HG02981 (cell line): ENCODE data around the gene PTGES2.
"Not testable (repeated sequence)": the region's sequence is repeated elsewhere in the genome, so short reads cannot be mapped to it uniquely, and the experiment has no call there.

Experiments
- ATAC-seq: cut with Tn5 transposase; IDR thresholded peaks from one replicate; pipeline ENCODE4 v1.9.1; 2021; ENCODE audit warnings: mild to moderate bottlenecking, moderate library complexity; ENCODE audit not compliant: unreplicated experiment

PTGES2 gene

DNA sequence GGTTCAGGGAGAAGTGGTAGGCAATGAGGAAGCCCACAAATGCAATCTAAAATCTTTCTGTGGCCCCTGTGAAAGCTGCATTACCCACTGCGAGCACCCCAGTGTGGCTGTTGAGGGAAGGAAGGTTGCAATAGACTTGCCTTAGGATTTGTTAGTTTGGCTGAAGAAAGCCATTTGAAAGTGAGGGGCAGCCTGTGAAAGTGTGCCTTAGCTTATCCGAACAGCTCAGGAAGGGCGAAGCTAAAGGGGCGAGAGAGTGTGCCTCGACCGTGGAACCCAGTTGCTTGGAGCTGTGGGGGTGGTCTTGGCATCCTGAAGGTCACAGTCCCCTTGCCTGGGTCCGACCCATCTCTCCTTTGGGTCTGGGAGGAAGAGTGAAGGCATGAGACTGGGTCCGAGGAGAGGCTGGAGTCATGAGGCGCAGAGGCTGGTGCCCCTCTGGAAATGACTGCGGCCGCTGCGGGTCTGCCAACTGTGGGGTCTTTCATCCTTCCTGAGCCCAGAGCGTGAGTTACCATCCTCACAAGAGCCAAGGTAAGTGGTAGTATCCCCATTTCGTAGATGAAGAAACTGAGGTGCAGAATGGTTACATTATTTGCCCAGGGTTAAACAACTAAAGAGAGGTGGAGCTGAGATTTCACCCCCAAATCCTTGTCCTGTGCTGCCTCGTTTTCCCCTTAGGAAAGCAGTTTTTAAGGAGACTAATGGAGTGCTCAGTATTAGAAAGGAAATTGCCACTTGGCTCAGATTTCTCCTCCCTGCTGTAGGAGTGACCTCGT is 35.1 kb downstream of the PTGES2 start:
- no peak for ATAC-seq

DNA sequence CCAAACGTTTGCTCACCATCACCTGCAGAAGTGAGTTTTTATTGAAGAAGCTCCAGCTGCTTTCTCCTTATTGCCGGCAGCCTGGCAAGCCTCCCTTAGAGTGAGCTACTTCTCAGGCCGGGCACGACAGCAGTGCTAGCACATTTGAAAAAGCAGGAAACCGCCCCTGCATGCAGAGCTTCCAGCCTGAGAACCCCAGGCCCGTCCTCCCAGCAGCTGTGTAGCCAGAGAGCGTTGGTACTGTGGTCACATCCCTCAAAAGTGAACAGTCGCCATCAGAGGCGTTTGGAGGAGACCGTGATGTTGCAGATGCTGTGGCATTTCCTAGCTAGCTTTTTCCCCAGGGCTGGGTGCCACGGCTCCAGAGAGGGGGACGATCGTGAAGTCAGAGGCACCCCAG is 36.0 kb downstream of the PTGES2 start:
- no peak for ATAC-seq

DNA sequence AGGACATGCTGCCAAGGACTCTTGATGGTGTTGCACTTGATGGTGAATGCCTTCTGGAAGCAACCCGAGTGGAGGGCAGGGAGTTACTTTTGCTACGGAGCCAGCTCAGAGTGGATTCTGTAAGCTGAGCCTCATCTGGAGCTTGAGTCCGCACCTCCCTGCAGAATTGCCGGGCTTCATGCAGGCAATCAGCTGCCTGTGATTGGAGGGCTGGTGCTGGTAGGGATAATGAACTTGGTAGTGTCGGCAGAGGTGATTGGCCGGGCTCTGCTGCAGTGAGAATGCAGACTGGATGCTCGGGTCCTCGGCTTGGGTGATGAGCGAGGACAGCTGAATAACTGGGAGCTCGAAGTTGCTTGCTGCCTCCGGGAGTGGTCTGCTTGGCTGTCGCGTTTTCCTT is 36.4 kb downstream of the PTGES2 start:
- no peak for ATAC-seq

- no peak for ATAC-seq
Observed at GRCh38 chr9:128089299-128089698, 38.2 kb downstream of the PTGES2 start.

GRCh38 chr9:128088253-128088945 is 39.1 kb downstream of the PTGES2 start:
- no peak for ATAC-seq

DNA sequence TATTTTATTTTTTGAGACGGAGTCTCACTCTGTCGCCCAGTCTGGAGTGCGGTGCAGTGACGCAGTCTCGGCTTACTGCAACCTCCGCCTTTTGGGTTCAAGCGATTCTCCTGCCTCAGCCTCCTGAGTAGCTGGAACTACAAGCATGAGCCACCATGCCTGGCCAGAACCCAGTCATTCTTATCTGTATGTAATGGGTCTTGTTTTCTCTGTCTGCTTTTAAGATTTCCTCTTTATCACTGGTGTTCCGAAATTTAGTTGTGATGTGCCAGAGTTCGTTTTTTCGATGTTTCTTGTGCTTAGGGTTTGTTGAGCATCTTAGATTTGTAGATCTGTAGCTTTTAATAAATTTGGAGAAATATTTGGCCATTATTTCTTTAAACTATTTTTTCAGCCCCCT is 40.3 kb downstream of the PTGES2 start:
- ATAC-seq, result no peak

DNA sequence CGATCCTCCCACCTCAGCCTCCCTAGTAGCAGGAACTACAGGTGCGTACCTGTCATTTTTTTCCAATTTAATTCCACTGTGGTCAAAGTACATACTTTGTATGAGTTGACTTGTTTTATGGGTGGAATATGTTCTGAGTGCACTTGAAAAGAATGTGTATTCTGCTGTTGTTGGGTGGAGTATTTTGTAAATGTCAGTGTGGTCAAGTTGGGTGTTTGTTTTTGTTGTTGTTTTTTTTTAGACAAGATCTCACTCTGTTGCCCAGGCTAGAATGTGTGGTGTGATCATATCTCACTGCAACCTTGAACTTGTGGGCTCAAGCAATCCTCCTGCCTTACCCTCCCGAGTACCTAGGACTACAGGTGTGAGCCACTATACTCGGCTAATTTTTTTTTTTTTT is 41.6 kb downstream of the PTGES2 start:
- ATAC-seq, result no peak

DNA sequence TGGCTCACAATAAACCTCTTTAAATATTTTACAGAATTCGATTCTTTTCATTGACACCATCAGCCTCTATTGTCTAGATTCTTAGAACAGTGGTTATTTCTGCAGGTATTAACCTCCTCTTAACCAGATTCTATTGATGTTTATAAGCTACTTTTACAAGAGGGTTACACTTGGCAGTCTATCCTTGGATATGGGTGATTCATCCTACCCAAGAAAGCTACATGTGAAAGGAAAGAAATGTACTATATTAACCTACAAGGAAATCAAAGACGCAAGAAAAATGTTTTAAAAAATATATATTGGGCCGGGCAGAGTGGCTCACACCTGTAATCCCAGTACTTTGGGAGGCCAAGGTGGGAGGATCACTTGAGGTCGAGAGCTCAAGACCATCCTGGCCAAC is 42.8 kb downstream of the PTGES2 start:
- no peak for ATAC-seq

GRCh38 chr9:128082151-128082550 is 45.4 kb downstream of the PTGES2 start:
- no peak for ATAC-seq

- no peak for ATAC-seq
Observed at GRCh38 chr9:128081056-128081455, 46.5 kb downstream of the PTGES2 start.

DNA sequence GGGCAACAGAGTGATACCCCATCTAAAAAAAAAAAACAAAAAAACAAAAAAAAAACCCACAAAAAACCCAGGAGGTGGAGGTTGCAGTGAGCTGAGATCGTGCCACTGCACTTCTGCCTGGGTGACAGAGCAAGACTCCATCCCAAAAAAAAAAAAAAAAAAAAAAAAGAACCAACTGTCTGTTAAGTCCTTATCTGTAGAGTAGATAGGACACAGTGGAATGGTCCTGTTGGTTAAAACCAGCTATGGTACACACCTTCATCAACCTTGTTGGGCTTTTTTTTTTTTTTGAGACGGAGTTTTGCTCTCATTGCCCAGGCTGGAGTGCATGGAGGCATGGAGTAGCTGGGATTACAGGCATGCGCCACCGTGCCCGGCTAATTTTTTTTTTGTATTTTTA is 47.3 kb downstream of the PTGES2 start:
- no peak for ATAC-seq

GRCh38 chr9:128078504-128079434 is 48.8 kb downstream of the PTGES2 start:
- no peak for ATAC-seq

DNA sequence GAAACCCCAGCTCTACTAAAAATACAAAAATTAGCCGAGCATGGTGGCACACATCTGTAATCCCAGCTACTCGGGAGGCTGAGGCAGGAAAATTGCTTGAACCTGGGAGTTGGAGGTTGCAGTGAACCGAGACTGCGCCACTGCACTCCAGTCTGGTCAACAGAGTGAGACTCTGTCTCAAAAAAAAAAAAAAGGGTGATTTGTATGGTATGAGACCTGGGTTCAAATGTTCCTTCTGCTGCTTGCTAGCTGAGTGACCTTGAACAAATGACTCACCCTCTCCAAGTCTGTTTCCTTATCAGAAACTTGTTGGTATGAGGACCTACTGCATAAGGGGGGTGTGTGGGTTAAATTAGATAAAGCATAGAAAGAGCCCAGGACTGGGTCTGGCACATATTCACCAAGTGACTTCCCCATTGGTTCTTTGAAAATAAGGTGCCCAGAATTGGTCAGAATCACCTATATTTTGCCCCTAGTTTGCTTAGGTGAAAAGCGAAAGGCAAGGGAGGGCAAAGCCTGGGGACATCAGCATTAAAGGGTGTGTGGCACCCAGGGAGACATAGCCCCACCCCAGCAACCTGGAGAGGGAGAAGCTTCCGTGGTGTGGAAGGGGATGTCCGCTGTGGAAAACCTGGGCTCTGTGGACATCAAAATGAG is 49.6 kb downstream of the PTGES2 start:
- ATAC-seq, result no peak

- ATAC-seq, result no peak
Observed at GRCh38 chr9:128073253-128073886, 54.2 kb downstream of the PTGES2 start.

GRCh38 chr9:128072144-128073021 is 55.1 kb downstream of the PTGES2 start:
- ATAC-seq, result no peak

DNA sequence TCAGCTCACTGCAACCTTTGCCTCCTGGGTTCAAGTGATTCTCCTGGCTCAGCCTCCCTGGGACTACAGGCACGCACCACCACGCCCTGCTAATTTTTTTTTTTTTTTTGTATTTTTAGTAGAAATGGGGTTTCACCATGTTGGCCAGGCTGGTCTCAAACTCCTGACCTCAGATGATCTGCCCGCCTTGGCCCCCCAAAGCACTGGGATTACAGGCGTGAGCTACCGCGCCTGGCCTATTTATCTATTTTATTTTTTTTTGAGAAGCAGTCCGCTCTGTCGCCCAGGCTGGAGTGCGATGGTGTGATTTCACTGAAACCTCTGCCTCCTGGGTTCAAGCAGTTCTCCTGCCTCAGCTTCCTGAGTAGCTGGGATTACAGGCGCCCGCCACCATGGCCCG is 56.1 kb downstream of the PTGES2 start:
- not testable (repeated sequence) for ATAC-seq

- no peak for ATAC-seq
Observed at GRCh38 chr9:128070874-128071273, 56.7 kb downstream of the PTGES2 start.
